Hepatocyte (in vitro differentiated cells): ENCODE results near the gene RAB9A. TPM values are rescaled to one million over a fixed set of nuclear protein-coding genes. Genes with fewer than 3 reads are reported as not detected.
A peak's percentile ranks its signal among the peaks of the same experiment; 100 is the strongest.

ENCODE experiments used
- DNase-seq: peaks from one replicate; pipeline ENCODE4 v3.0.0-alpha.2; 2016; ENCODE audit warnings: low spot score
- H2AFZ ChIP-seq: fragments of 200-600 bp; sonication (generic); 2 replicates; pipeline ENCODE4 v1.6.0; 2016; ENCODE audit warnings: antibody characterized with exemption, mild to moderate bottlenecking
- H3K27ac ChIP-seq: fragments of 200-600 bp; sonication (generic); 2 replicates; pipeline ENCODE4 v1.5.1; 2016; ENCODE audit warnings: mild to moderate bottlenecking
- H3K27me3 ChIP-seq: fragments of 200-600 bp; sonication (generic); 2 replicates; pipeline ENCODE4 v1.6.1; 2016
- H3K36me3 ChIP-seq: fragments of 200-600 bp; sonication (generic); replicated peaks from 2 replicates; pipeline ENCODE4 v1.5.1; 2016; ENCODE audit warnings: low read depth; ENCODE audit not compliant: insufficient read depth
- H3K4me1 ChIP-seq: fragments of 200-600 bp; sonication (generic); 2 replicates; pipeline ENCODE4 v1.5.1; 2016; ENCODE audit warnings: mild to moderate bottlenecking, moderate library complexity; ENCODE audit not compliant: insufficient read depth
- H3K4me2 ChIP-seq: fragments of 200-600 bp; sonication (generic); 2 replicates; pipeline ENCODE4 v1.6.0; 2016
- H3K4me3 ChIP-seq: fragments of 200-600 bp; sonication (generic); 2 replicates; pipeline ENCODE4 v1.5.1; 2016; ENCODE audit warnings: mild to moderate bottlenecking
- H3K79me2 ChIP-seq: fragments of 200-600 bp; sonication (generic); 2 replicates; pipeline ENCODE4 v1.6.0; 2017; ENCODE audit warnings: mild to moderate bottlenecking
- H3K9me2 ChIP-seq: fragments of 200-600 bp; sonication (generic); replicated peaks from 2 replicates; pipeline ENCODE4 v1.6.0; 2017; ENCODE audit warnings: mild to moderate bottlenecking; ENCODE audit not compliant: insufficient read depth
- H3K9me3 ChIP-seq: fragments of 200-600 bp; sonication (generic); 2 replicates; pipeline ENCODE4 v1.5.1; 2016; ENCODE audit warnings: low read depth, mild to moderate bottlenecking
- H4K20me1 ChIP-seq: fragments of 200-600 bp; sonication (generic); 2 replicates; pipeline ENCODE4 v1.6.0; 2016; ENCODE audit warnings: mild to moderate bottlenecking; ENCODE audit not compliant: insufficient read depth, poor library complexity, severe bottlenecking
- EZH2 ChIP-seq: fragments of 200-600 bp; sonication (generic); IDR thresholded peaks from 2 replicates; pipeline ENCODE4 v1.6.1; 2016; ENCODE audit warnings: antibody characterized with exemption, mild to moderate bottlenecking, borderline replicate concordance
- EZH2phosphoT487 ChIP-seq: fragments of 200-600 bp; sonication (generic); IDR thresholded peaks from one replicate; pipeline ENCODE4 v1.6.1; 2018; ENCODE audit warnings: antibody characterized with exemption, mild to moderate bottlenecking, low read depth, moderate library complexity; ENCODE audit not compliant: unreplicated experiment, severe bottlenecking
- WGBS: methylation state at CpG from one replicate; pipeline ENCODE4 v1.1.6; 2016; ENCODE audit warnings: low lambda C conversion rate; ENCODE audit errors: missing lambda C conversion rate; 5-methylcytosine and 5-hydroxymethylcytosine counted together
- polyA plus RNA-seq: library from polyadenylated mRNA; unstranded; fragments of >200 nt; fragmentation: Nextera tagmentation; extraction: Ambion mirVana; gene quantifications from 2 replicates; pipeline ENCODE4 v1.2.1, GENCODE V29; 2016
- total RNA-seq: library from RNA; depleted of rRNA; stranded (reverse); fragments of >200 nt; gene quantifications from 2 replicates; pipeline ENCODE4 v1.2.3, GENCODE V29; 2014
- TF ChIP-seq, protein P1 (sequence below): fragments of 200-600 bp; sonication (generic); IDR thresholded peaks from 2 replicates; pipeline ENCODE4 v1.5.1; 2016; ENCODE audit warnings: antibody characterized with exemption, mild to moderate bottlenecking; ENCODE audit not compliant: poor library complexity

Gene RAB9A
- total and polyA plus RNA-seq, 2 experiments from 2014 or later = 51.2 to 66.1 TPM

DNA sequence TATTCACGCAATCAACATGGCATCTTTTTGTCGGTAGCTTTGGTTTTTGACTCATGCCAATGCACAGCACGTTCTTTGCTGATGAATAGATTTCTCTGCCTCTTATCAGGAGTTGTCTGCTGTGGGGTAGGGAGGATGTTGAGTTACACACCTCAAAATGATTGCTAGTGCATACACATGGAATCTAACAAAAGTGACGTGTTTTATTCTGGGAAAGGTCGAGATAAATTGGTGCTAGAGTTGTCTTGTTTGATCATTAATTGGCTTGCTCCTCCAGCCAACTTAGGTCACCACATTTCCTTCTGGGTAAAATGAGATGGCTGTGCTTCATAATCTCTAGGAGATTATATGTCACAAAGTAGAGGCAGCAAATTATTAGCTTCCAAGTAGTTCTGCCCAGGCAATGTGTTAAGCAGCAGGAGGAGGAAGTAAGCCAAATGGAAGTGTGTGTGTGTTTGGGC is 3.9 kb downstream of the RAB9A start:
- Histone ChIP-seq H3K79me2 (peaks cover 85% of the 10 kb centered on the region), H2AFZ (no peak overlapping the region), H3K9me3 (no peaks in the 10 kb centered on the region), H3K9me2 (no peaks in the 10 kb centered on the region), H4K20me1 (peaks cover 52% of the 10 kb centered on the region), H3K4me3 (no peak overlapping the region), H3K27me3 (no peaks in the 10 kb centered on the region), H3K4me1 (peaks cover 8% of the 10 kb centered on the region), H3K4me2 (peak overlapping the region; percentile 74), H3K27ac (peak overlapping the region; percentile 53), H3K36me3 (no peaks in the 10 kb centered on the region)
- no peak for DNase-seq
- no peak for TF ChIP-seq EZH2phosphoT487
- TF ChIP-seq, protein P1, sequence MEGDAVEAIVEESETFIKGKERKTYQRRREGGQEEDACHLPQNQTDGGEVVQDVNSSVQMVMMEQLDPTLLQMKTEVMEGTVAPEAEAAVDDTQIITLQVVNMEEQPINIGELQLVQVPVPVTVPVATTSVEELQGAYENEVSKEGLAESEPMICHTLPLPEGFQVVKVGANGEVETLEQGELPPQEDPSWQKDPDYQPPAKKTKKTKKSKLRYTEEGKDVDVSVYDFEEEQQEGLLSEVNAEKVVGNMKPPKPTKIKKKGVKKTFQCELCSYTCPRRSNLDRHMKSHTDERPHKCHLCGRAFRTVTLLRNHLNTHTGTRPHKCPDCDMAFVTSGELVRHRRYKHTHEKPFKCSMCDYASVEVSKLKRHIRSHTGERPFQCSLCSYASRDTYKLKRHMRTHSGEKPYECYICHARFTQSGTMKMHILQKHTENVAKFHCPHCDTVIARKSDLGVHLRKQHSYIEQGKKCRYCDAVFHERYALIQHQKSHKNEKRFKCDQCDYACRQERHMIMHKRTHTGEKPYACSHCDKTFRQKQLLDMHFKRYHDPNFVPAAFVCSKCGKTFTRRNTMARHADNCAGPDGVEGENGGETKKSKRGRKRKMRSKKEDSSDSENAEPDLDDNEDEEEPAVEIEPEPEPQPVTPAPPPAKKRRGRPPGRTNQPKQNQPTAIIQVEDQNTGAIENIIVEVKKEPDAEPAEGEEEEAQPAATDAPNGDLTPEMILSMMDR = no peak
- no peak for TF ChIP-seq EZH2
- WGBS = 59% methylated on average over 5 of the region's 5 CpGs

DNA sequence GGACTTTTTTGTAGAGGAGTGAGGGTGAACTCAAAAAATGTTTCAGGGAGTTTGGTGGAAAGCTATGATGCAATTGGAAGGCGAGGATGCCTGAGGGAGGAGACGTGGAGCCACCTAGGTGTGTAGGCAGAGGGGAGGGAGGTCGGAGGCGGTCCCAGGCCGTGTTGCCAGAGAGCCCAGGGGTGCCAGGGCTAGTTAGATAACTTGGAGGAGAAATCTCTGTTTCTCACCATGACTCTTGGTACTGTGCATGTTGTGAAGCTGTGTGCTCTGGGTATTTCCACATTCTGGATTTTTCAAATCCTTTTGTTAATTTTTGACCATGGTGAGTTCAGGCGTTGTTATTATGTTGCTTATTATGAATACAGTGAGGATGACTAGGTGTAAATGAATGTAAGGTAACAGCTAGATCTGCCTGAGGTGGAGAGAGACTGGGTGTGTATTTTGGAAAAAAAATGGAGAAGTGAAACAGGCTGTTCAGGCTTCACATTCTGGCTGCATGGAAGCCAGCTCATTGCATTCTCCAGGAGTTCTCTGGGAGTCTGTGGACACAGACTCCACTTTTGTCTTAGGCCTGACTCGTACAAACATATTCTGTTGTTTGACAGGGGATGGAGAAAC is 4.5 kb downstream of the RAB9A start:
- Histone ChIP-seq H3K27me3 (no peaks in the 10 kb centered on the region), H3K27ac (peak overlapping the region; percentile 53), H3K4me3 (no peak overlapping the region), H3K9me2 (no peaks in the 10 kb centered on the region), H3K4me1 (peaks cover 11% of the 10 kb centered on the region), H3K4me2 (peak overlapping the region; percentile 74), H3K9me3 (no peaks in the 10 kb centered on the region), H3K36me3 (no peaks in the 10 kb centered on the region), H3K79me2 (peaks cover 90% of the 10 kb centered on the region), H2AFZ (no peak overlapping the region), H4K20me1 (peaks cover 54% of the 10 kb centered on the region)
- 60% methylated on average over 7 of the region's 7 CpGs for WGBS
- TF ChIP-seq, protein P1 = no peak
- TF ChIP-seq EZH2phosphoT487 (no peak), EZH2 (no peak)
- DNase-seq = no peak

DNA sequence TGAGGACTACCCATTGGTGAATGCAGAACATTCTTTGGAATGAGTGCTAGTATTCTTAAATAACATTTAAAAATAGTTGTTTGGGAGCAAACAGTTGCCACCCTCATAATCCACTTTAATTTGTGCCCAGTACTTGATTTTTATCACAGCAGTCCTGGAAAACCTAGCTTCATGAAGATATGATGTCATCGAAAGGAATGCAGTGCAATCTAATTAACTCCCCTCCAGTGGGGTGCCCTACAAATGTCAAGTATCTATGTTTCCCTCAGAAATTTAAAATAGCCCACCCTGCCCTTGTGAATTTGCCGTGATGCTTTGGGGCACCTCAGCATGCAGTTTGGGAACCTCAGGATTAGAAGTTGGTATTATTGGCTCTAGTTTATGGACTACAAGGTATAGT is 5.4 kb downstream of the RAB9A start:
- WGBS = 80% methylated on average over 2 of the region's 2 CpGs
- no peak for DNase-seq
- Histone ChIP-seq H3K4me3 (no peak overlapping the region), H3K36me3 (no peaks in the 10 kb centered on the region), H2AFZ (no peak overlapping the region), H3K79me2 (peaks cover 97% of the 10 kb centered on the region), H3K4me1 (peaks cover 14% of the 10 kb centered on the region), H3K27me3 (no peaks in the 10 kb centered on the region), H3K9me2 (no peaks in the 10 kb centered on the region), H4K20me1 (peaks cover 59% of the 10 kb centered on the region), H3K27ac (no peak overlapping the region), H3K9me3 (no peaks in the 10 kb centered on the region), H3K4me2 (peak overlapping the region; percentile 74)
- TF ChIP-seq EZH2 (no peak), EZH2phosphoT487 (no peak)
- TF ChIP-seq, protein P1 = no peak
